ENCODE data around the gene ARL8B. TPM values are rescaled to one million over a fixed set of nuclear protein-coding genes. Genes with fewer than 3 reads are reported as not detected.

The ARL8B gene
- total and polyA plus RNA-seq, 10 of the 15 experiments (the other 5 are each of a cell fraction or from before 2014, with no cell fraction given): 22.0 to 80.6 (median 43.7) TPM

- TF ChIP-seq, protein P1, sequence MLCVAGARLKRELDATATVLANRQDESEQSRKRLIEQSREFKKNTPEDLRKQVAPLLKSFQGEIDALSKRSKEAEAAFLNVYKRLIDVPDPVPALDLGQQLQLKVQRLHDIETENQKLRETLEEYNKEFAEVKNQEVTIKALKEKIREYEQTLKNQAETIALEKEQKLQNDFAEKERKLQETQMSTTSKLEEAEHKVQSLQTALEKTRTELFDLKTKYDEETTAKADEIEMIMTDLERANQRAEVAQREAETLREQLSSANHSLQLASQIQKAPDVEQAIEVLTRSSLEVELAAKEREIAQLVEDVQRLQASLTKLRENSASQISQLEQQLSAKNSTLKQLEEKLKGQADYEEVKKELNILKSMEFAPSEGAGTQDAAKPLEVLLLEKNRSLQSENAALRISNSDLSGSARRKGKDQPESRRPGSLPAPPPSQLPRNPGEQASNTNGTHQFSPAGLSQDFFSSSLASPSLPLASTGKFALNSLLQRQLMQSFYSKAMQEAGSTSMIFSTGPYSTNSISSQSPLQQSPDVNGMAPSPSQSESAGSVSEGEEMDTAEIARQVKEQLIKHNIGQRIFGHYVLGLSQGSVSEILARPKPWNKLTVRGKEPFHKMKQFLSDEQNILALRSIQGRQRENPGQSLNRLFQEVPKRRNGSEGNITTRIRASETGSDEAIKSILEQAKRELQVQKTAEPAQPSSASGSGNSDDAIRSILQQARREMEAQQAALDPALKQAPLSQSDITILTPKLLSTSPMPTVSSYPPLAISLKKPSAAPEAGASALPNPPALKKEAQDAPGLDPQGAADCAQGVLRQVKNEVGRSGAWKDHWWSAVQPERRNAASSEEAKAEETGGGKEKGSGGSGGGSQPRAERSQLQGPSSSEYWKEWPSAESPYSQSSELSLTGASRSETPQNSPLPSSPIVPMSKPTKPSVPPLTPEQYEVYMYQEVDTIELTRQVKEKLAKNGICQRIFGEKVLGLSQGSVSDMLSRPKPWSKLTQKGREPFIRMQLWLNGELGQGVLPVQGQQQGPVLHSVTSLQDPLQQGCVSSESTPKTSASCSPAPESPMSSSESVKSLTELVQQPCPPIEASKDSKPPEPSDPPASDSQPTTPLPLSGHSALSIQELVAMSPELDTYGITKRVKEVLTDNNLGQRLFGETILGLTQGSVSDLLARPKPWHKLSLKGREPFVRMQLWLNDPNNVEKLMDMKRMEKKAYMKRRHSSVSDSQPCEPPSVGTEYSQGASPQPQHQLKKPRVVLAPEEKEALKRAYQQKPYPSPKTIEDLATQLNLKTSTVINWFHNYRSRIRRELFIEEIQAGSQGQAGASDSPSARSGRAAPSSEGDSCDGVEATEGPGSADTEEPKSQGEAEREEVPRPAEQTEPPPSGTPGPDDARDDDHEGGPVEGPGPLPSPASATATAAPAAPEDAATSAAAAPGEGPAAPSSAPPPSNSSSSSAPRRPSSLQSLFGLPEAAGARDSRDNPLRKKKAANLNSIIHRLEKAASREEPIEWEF (IDR thresholded peaks at IDR 0.05; ENCODE audit: insufficient replicate concordance, low read depth, low read length): no peak
- TF ChIP-seq TCF12 (IDR thresholded peaks at IDR 0.05; ENCODE audit: low read depth, low read length) (peak; percentile 29; the same call in 1 of the 2 replicates), EGR1 (IDR thresholded peaks at IDR 0.05; ENCODE audit: borderline replicate concordance in 1 of 2, low read depth in 2 of 2, low read length in 2 of 2) (peak in 1 of 2 experiments; percentile 94; a peak in 2 of 3 replicates), GATAD2B (conservative IDR thresholded peaks at IDR 0.05; ENCODE audit: low read depth) (peak; percentile 48), E2F4 (IDR thresholded peaks at IDR 0.05; ENCODE audit: low read depth, low read length) (no peak), TCF7 (IDR thresholded peaks at IDR 0.05; ENCODE audit: borderline replicate concordance) (no peak), ZSCAN29 (IDR thresholded peaks at IDR 0.05) (no peak), SPI1 (IDR thresholded peaks at IDR 0.05; ENCODE audit: borderline replicate concordance, insufficient read depth, low read depth, low read length) (peak; percentile 66; the same call in 1 of the 2 replicates), POLR2A (IDR thresholded peaks at IDR 0.05; ENCODE audit: low read depth, low read length) (peak; percentile 78), EED (IDR thresholded peaks at IDR 0.05; ENCODE audit: low read depth) (no peak), SMAD1 (IDR thresholded peaks at IDR 0.05; ENCODE audit: low read depth, partially characterized antibody) (no peak), EP300 (IDR thresholded peaks at IDR 0.05; ENCODE audit: borderline replicate concordance in 1 of 2, control insufficient read depth in 1 of 2, low read depth in 2 of 2, low read length in 2 of 2) (no peak; a peak in 1 of 4 replicates), RELA (IDR thresholded peaks at IDR 0.05; ENCODE audit: borderline replicate concordance, partially characterized antibody) (no peak), PAX5 (IDR thresholded peaks at IDR 0.05; ENCODE audit: borderline replicate concordance, low read depth, low read length) (0 out of 2 replicates have a peak, but pooled peaks have one; percentile 9), BHLHE40 (IDR thresholded peaks at IDR 0.05; ENCODE audit: borderline replicate concordance in 1 of 2, low read depth in 2 of 2, low read length in 1 of 2) (peak in 1 of 2 experiments; percentile 50; a peak in 1 of 4 replicates), LARP7 (IDR thresholded peaks at IDR 0.05) (no peak)
- TF ChIP-seq, protein P2, sequence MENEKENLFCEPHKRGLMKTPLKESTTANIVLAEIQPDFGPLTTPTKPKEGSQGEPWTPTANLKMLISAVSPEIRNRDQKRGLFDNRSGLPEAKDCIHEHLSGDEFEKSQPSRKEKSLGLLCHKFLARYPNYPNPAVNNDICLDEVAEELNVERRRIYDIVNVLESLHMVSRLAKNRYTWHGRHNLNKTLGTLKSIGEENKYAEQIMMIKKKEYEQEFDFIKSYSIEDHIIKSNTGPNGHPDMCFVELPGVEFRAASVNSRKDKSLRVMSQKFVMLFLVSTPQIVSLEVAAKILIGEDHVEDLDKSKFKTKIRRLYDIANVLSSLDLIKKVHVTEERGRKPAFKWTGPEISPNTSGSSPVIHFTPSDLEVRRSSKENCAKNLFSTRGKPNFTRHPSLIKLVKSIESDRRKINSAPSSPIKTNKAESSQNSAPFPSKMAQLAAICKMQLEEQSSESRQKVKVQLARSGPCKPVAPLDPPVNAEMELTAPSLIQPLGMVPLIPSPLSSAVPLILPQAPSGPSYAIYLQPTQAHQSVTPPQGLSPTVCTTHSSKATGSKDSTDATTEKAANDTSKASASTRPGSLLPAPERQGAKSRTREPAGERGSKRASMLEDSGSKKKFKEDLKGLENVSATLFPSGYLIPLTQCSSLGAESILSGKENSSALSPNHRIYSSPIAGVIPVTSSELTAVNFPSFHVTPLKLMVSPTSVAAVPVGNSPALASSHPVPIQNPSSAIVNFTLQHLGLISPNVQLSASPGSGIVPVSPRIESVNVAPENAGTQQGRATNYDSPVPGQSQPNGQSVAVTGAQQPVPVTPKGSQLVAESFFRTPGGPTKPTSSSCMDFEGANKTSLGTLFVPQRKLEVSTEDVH (IDR thresholded peaks at IDR 0.05; ENCODE audit: low read depth, partially characterized antibody): no peak
These were observed 65.2 kb downstream of the ARL8B start, which contains the start of gene EDEM1 (continued) for GRCh38 chr3:5187156-5187919.

Measured in GM12878 (cell line).